Skin of body (tissue), 2 donors: Measurements from ENCODE around the gene RBMXL3. TPM values are rescaled to one million over a fixed set of nuclear protein-coding genes. Genes with fewer than 3 reads are reported as not detected.
"Not testable (repeated sequence)": the region's sequence is repeated elsewhere in the genome, so short reads cannot be mapped to it uniquely, and the experiment has no call there.

Experiments used
- DNase-seq: peaks from one replicate; lab custom pipeline; 2025; lab: John Stamatoyannopoulos, UW
- total RNA-seq: library from RNA; depleted of rRNA; stranded (reverse); fragments of >200 nt; gene quantifications from one replicate; pipeline ENCODE4 v1.2.3, GENCODE V29; 2014

The RBMXL3 gene
- not detected for total RNA-seq

- no peak for DNase-seq
Measured at GRCh38 chrX:115189110-115189509, at the start of gene RBMXL3. Gene RBMXL3, plus strand, starts transcription at chrX:115189410. Its CDS starts 32 bp downstream, at chrX:115189442.

GRCh38 chrX:115142057-115142456 is 47.2 kb upstream of the RBMXL3 start:
- no peak for DNase-seq

- peak; percentile 0 for DNase-seq
Measured at GRCh38 chrX:115147220-115147619, 42.0 kb upstream of the RBMXL3 start.

GRCh38 chrX:115173181-115173580 is 16.0 kb upstream of the RBMXL3 start:
- DNase-seq, result no peak

GRCh38 chrX:115174548-115174947 is 14.7 kb upstream of the RBMXL3 start:
- no peak for DNase-seq

- DNase-seq, result no peak
Measured at GRCh38 chrX:115177932-115178331, 11.3 kb upstream of the RBMXL3 start.

- DNase-seq, result no peak
Measured at GRCh38 chrX:115178473-115178872, 10.7 kb upstream of the RBMXL3 start.

- no peak for DNase-seq
Measured at GRCh38 chrX:115183980-115184379, 5.2 kb upstream of the RBMXL3 start.

GRCh38 chrX:115189646-115190635 is 731 bp downstream of the RBMXL3 start:
- no peak for DNase-seq

GRCh38 chrX:115190636-115191489 is 1.7 kb downstream of the RBMXL3 start:
- DNase-seq, result no peak

GRCh38 chrX:115191490-115192243 is 2.5 kb downstream of the RBMXL3 start:
- DNase-seq, result no peak

- DNase-seq, result no peak
Measured at GRCh38 chrX:115192244-115192700, 3.1 kb downstream of the RBMXL3 start.

- no peak for DNase-seq
Measured at GRCh38 chrX:115204040-115204439, 14.8 kb downstream of the RBMXL3 start.

GRCh38 chrX:115209547-115209946 is 20.3 kb downstream of the RBMXL3 start:
- DNase-seq, result not testable (repeated sequence)

GRCh38 chrX:115214151-115214550 is 24.9 kb downstream of the RBMXL3 start:
- DNase-seq, result no peak

- no peak for DNase-seq
Measured at GRCh38 chrX:115214605-115215004, 25.4 kb downstream of the RBMXL3 start.

- not testable (repeated sequence) for DNase-seq
Measured at GRCh38 chrX:115217346-115217745, 28.1 kb downstream of the RBMXL3 start.

- DNase-seq, result no peak
Measured at GRCh38 chrX:115226929-115227328, 37.7 kb downstream of the RBMXL3 start.

- DNase-seq, result no peak
Measured at GRCh38 chrX:115229337-115230003, 40.3 kb downstream of the RBMXL3 start.

GRCh38 chrX:115232933-115233496 is 43.8 kb downstream of the RBMXL3 start:
- DNase-seq, result no peak
